Measurements from ENCODE around the gene FLNB.

DNA sequence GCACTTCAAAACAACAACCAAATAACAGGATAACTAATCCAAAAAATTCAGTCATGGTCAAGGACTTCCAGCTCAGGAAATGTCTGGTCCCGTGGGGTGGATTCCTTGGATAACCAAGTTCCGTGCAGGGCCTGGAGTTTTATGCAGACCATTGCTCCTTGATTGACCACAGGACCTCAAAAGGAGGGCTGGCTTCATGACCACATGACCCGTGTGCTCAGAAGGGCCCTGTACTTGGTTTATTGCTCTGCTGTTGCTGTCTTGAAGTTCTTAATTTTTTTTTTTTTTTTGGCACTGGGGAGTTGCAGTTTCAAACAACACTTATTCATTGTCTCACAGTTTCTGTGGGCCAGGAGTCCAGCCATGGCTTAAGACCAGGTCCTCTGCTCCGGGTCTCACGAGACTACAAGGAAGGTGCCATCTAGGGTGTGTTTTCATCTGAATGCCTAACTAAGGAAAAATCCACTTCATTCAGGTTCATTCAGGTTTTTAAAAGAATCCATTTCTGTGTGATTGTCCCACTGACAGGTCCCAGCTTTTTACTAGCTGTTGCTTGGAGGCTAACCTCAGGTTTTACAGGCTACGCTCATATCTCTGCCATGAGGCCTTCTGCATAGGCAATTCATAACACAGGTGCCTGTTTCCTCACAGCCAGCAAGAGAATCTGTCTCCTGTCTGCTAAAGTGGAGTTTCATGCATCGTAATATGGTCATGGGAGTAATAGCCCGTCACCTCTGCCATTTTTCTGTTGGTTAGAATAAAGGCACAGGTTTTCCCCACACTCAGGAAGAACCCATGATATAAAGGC, 65.3 kb downstream of the FLNB start:
- TF ChIP-seq, protein P1, sequence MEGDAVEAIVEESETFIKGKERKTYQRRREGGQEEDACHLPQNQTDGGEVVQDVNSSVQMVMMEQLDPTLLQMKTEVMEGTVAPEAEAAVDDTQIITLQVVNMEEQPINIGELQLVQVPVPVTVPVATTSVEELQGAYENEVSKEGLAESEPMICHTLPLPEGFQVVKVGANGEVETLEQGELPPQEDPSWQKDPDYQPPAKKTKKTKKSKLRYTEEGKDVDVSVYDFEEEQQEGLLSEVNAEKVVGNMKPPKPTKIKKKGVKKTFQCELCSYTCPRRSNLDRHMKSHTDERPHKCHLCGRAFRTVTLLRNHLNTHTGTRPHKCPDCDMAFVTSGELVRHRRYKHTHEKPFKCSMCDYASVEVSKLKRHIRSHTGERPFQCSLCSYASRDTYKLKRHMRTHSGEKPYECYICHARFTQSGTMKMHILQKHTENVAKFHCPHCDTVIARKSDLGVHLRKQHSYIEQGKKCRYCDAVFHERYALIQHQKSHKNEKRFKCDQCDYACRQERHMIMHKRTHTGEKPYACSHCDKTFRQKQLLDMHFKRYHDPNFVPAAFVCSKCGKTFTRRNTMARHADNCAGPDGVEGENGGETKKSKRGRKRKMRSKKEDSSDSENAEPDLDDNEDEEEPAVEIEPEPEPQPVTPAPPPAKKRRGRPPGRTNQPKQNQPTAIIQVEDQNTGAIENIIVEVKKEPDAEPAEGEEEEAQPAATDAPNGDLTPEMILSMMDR (IDR thresholded peaks at IDR 0.05) = no peak
- TF ChIP-seq POLR2A (IDR thresholded peaks at IDR 0.05) = no peak
- TF ChIP-seq EP300 (IDR thresholded peaks at IDR 0.05) = no peak
